ENCODE measurements around the gene FARS2. TPM values are rescaled to one million over a fixed set of nuclear protein-coding genes. Genes with fewer than 3 reads are reported as not detected.

The FARS2 gene
- total and polyA plus RNA-seq, 9 of the 15 experiments (the other 6 are each of a cell fraction or from before 2014, with no cell fraction given), result 16.5 to 62.2 (median 27.0) TPM

- WGBS (ENCODE audit: insufficient coverage, low coverage, missing lambda C conversion rate), result 4% methylated on average over 2 of the region's 2 CpGs
- no peaks in the 10 kb centered on the region for H4K20me1 ChIP-seq (replicated peaks; ENCODE audit: control insufficient read depth, insufficient read depth, low read length)
- BruUV-seq (replicated peaks), result no TSS peak
Measured at GRCh38 chr6:5763407-5763806, 502.1 kb downstream of the FARS2 start.

More at GRCh38 chr6:5763407-5763806, 502.1 kb downstream of the FARS2 start:
- Histone ChIP-seq H3K9me1 (ENCODE audit: control insufficient read depth, insufficient read depth, low read length) (no peaks in the 10 kb centered on the region), H3K79me2 (ENCODE audit: control insufficient read depth, insufficient read depth, low read length) (no peaks in the 10 kb centered on the region), H3K4me1 (replicated peaks in 1 of 2; ENCODE audit: control insufficient read depth in 2 of 2, insufficient read depth in 2 of 2, low read length in 2 of 2) (no peaks in the 10 kb centered on the region), H3K9me3 (replicated peaks; ENCODE audit: control insufficient read depth, insufficient read depth, low read depth, low read length) (no peaks in the 10 kb centered on the region; the same call in 1 of the 2 replicates), H3K9ac (ENCODE audit: insufficient read depth in 1 of 2, low read depth in 2 of 2, low read length in 2 of 2) (no peak overlapping the region), H3K27me3 (ENCODE audit: control insufficient read depth in 2 of 2, insufficient read depth in 2 of 2, low read length in 2 of 2) (peaks cover 0 to 29% of the 10 kb centered on the region in 2 experiments; a peak in 2 of 5 replicates), H3K4me2 (ENCODE audit: insufficient read depth, low read length) (no peak overlapping the region), H3K4me3 (no peak overlapping the region), H3K27ac (ENCODE audit: extremely low read depth, low read depth, low read length) (no peak overlapping the region), H2AFZ (ENCODE audit: low read depth, low read length) (no peak overlapping the region), H3K36me3 (ENCODE audit: control insufficient read depth, insufficient read depth, low read length) (no peaks in the 10 kb centered on the region)
- TF ChIP-seq RBM17 (IDR thresholded peaks at IDR 0.05; ENCODE audit: borderline replicate concordance, low read depth, low read length) (no peak), SOX6 (IDR thresholded peaks at IDR 0.05) (no peak), HMG20B (CRISPR knock-in tag; IDR thresholded peaks at IDR 0.05) (no peak), ZC3H8 (IDR thresholded peaks at IDR 0.05) (no peak), CAMTA2 (CRISPR knock-in tag; conservative IDR thresholded peaks at IDR 0.05) (no peak), ZNF232 (CRISPR knock-in tag; IDR thresholded peaks at IDR 0.05) (no peak), RAD21 (CRISPR knock-in tag; conservative IDR thresholded peaks at IDR 0.05 in 1 of 2, IDR thresholded peaks at IDR 0.05 in 1 of 2) (no peak), NFE2 (IDR thresholded peaks at IDR 0.05; ENCODE audit: low read depth) (no peak), E2F3 (CRISPR knock-in tag; IDR thresholded peaks at IDR 0.05) (no peak), SRSF9 (IDR thresholded peaks at IDR 0.05; ENCODE audit: borderline replicate concordance, low read depth, low read length) (no peak), GTF2F1 (IDR thresholded peaks at IDR 0.05; ENCODE audit: low read depth, low read length) (no peak), NCOA6 (IDR thresholded peaks at IDR 0.05) (no peak), ZBTB7A (IDR thresholded peaks at IDR 0.05; ENCODE audit: borderline replicate concordance, control insufficient read depth, low read depth, low read length) (no peak), PATZ1 (CRISPR knock-in tag; IDR thresholded peaks at IDR 0.05; ENCODE audit: borderline replicate concordance) (no peak), CREB3 (tag; conservative IDR thresholded peaks at IDR 0.05; ENCODE audit: low read depth) (no peak), ZEB2 (IDR thresholded peaks at IDR 0.05) (no peak)
- POLR2A ChIA-PET, result interaction anchor here (0.7 kb wide), 1 partner anchor 309 kb away, joined by 3 read pairs; no protein-coding TSS in a partner anchor
- no peak for ATAC-seq
- no peak for FAIRE-seq
- intact Hi-C loops (cut with micrococcal nuclease), result loop anchor here (10.0 kb wide), 1 partner anchor 289 kb away; no protein-coding TSS in a partner anchor
- DNase-seq (ENCODE audit: extremely low read depth in 1 of 4, low spot score in 3 of 4), result no peak
- CTCF ChIA-PET (ENCODE audit: low intra/inter-chr PET ratio), result no interaction called here
- in situ Hi-C loops (cut with MboI), result no loop called here
